Neural cell (in vitro differentiated cells): Measurements from ENCODE around the gene PAXIP1. TPM values are rescaled to one million over a fixed set of nuclear protein-coding genes. Genes with fewer than 3 reads are reported as not detected.

Experiments used
- H2AFZ ChIP-seq: fragments of 200-600, 300-800 bp; sonication (generic), shearing (Covaris generic); 2 replicates; pipeline ENCODE4 v1.6.0; 2014; ENCODE audit warnings: low read depth, mild to moderate bottlenecking, antibody characterized with exemption, low read length, moderate library complexity
- H3F3A ChIP-seq: fragments of 200-600 bp; shearing (Covaris generic); 2 replicates; pipeline ENCODE4 v1.6.1; 2016; ENCODE audit warnings: mild to moderate bottlenecking, moderate library complexity, mixed read lengths, antibody characterized with exemption, low read length; ENCODE audit not compliant: insufficient read depth, poor library complexity, severe bottlenecking
- H3K27ac ChIP-seq: fragments of 200-600, 300-800 bp; sonication (generic), shearing (Covaris generic); 2 replicates; pipeline ENCODE4 v1.5.1; 2014; ENCODE audit warnings: mild to moderate bottlenecking, low read length, moderate library complexity
- H3K27me3 ChIP-seq: fragments of 300-800, 200-600 bp; sonication (generic), shearing (Covaris generic); 2 replicates; pipeline ENCODE4 v1.6.0; 2014; ENCODE audit warnings: mild to moderate bottlenecking, low read depth, low read length, moderate library complexity; ENCODE audit not compliant: insufficient read depth
- H3K36me3 ChIP-seq: fragments of 300-800, 200-600 bp; sonication (generic), shearing (Covaris generic); 2 replicates; pipeline ENCODE4 v1.5.1; 2014; ENCODE audit warnings: mild to moderate bottlenecking, antibody characterized with exemption, low read length, moderate library complexity; ENCODE audit not compliant: insufficient read depth
- H3K4me2 ChIP-seq: fragments of 300-800, 200-600 bp; sonication (generic), shearing (Covaris generic); 2 replicates; pipeline ENCODE4 v1.6.0; 2014; ENCODE audit warnings: mild to moderate bottlenecking, low read length
- H3K4me3 ChIP-seq: fragments of 300-800, 200-600 bp; sonication (generic), shearing (Covaris generic); 2 replicates; pipeline ENCODE4 v1.5.1; 2014; ENCODE audit warnings: mild to moderate bottlenecking, low read length, moderate library complexity
- H3K79me2 ChIP-seq: fragments of 200-600 bp; shearing (Covaris generic); replicated peaks from 2 replicates; pipeline ENCODE4 v1.6.0; 2014; ENCODE audit warnings: mild to moderate bottlenecking, low read length, moderate library complexity; ENCODE audit not compliant: insufficient read depth
- H3K9ac ChIP-seq: fragments of 300-800, 200-600 bp; sonication (generic), shearing (Covaris generic); 2 replicates; pipeline ENCODE4 v1.6.1; 2016; ENCODE audit warnings: mild to moderate bottlenecking, low read length, mixed read lengths
- H3K9me2 ChIP-seq: fragments of 200-600 bp; shearing (Covaris generic); 2 replicates; pipeline ENCODE4 v1.6.1; 2016; ENCODE audit warnings: mild to moderate bottlenecking, low read length, mixed read lengths; ENCODE audit not compliant: insufficient read depth
- H3K9me3 ChIP-seq: fragments of 200-600, 300-800 bp; sonication (generic), shearing (Covaris generic); 2 replicates; pipeline ENCODE4 v1.6.1; 2016; ENCODE audit warnings: mild to moderate bottlenecking, mixed run types, low read length, moderate library complexity, mixed read lengths
- H4K20me1 ChIP-seq: fragments of 200-600 bp; shearing (Covaris generic); 2 replicates; pipeline ENCODE4 v1.6.1; 2016; ENCODE audit warnings: mild to moderate bottlenecking, mixed run types; ENCODE audit not compliant: insufficient read depth
- EP300 ChIP-seq: fragments of 450-650 bp; conservative IDR thresholded peaks from 2 replicates; pipeline ENCODE4 v1.6.1; 2014; ENCODE audit warnings: antibody characterized with exemption, mild to moderate bottlenecking, moderate library complexity; ENCODE audit not compliant: poor library complexity, severe bottlenecking
- EZH2 ChIP-seq: fragments of 200-600, 300-800 bp; shearing (Covaris generic), sonication (generic); IDR thresholded peaks from 2 replicates; pipeline ENCODE4 v1.6.1; 2014; ENCODE audit warnings: antibody characterized with exemption, low read length, borderline replicate concordance, mild to moderate bottlenecking; ENCODE audit not compliant: insufficient read depth, poor library complexity, severe bottlenecking
- MXI1 ChIP-seq: fragments of 450-650 bp; conservative IDR thresholded peaks from 2 replicates; pipeline ENCODE4 v1.6.1; 2014; ENCODE audit warnings: antibody characterized with exemption, mild to moderate bottlenecking; ENCODE audit not compliant: poor library complexity, severe bottlenecking
- POLR2AphosphoS5 ChIP-seq: IDR thresholded peaks from 2 replicates; pipeline ENCODE4 v1.6.1; 2012
- RAD21 ChIP-seq: fragments of 450-650 bp; conservative IDR thresholded peaks from 2 replicates; pipeline ENCODE4 v1.6.1; 2014; ENCODE audit warnings: antibody characterized with exemption, mild to moderate bottlenecking, moderate library complexity
- SMC3 ChIP-seq: fragments of 450-650 bp; conservative IDR thresholded peaks from 2 replicates; pipeline ENCODE4 v1.6.1; 2014; ENCODE audit warnings: antibody characterized with exemption, mild to moderate bottlenecking, moderate library complexity; ENCODE audit not compliant: poor library complexity
- TAF1 ChIP-seq: IDR thresholded peaks from 2 replicates; pipeline ENCODE4 v1.6.1; 2012; ENCODE audit warnings: low read depth
- polyA plus RNA-seq: library from polyadenylated mRNA; depleted of rRNA; stranded (reverse); fragments of >200 nt; gene quantifications from 2 replicates; pipeline ENCODE4 v1.2.3, GENCODE V29; 2014
- TF ChIP-seq, protein P1 (sequence below): IDR thresholded peaks from 2 replicates; pipeline ENCODE4 v1.6.1; 2012; ENCODE audit warnings: borderline replicate concordance
- TF ChIP-seq, protein P2 (sequence below): fragments of 450-650 bp; IDR thresholded peaks from 2 replicates; pipeline ENCODE4 v1.5.1; 2014; ENCODE audit warnings: antibody characterized with exemption, mild to moderate bottlenecking, moderate library complexity; ENCODE audit not compliant: poor library complexity, severe bottlenecking

PAXIP1 gene
- polyA plus RNA-seq, 1 donor from 2014 or later = 14.4 TPM

DNA sequence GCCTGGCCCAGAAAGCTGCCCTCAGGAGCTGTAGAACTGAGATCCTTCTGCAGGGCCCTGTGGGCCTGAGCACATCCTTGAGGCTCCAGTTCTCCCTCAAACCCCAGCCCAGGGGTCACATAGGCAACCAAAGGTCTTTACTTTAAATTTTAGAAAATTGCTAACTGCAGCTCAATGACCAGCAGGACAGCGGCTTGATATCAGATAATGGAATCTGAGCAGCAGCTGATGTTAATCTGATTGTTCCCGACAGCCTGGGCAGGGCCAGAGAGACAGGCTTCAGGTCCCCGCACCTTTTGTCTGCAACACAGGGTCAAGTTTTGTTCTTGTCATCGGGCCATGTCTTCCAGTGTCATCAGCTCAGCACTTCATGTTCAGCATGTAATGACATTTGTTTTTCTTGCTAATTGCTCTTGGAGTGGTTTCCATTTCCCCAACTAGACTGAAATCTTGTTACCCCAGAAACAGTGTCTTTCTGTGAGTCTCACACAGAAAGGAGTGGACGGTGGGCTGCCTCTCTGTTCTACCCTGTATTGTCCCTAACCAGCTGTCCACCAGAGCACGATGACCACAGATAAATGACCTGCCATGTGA, 91.0 kb downstream of the PAXIP1 start:
- Histone ChIP-seq H3K4me3 (no peak overlapping the region), H3K9me3 (no peaks in the 10 kb centered on the region), H2AFZ (no peak overlapping the region), H3F3A (no peaks in the 10 kb centered on the region), H4K20me1 (no peaks in the 10 kb centered on the region), H3K9ac (no peak overlapping the region), H3K9me2 (no peaks in the 10 kb centered on the region), H3K27me3 (no peaks in the 10 kb centered on the region), H3K36me3 (no peaks in the 10 kb centered on the region), H3K27ac (no peak overlapping the region), H3K79me2 (no peaks in the 10 kb centered on the region), H3K4me2 (no peak overlapping the region)
- TF ChIP-seq TAF1 (no peak), MXI1 (no peak), EZH2 (no peak), SMC3 (no peak), POLR2AphosphoS5 (no peak), RAD21 (no peak), EP300 (no peak)
- TF ChIP-seq, protein P1, sequence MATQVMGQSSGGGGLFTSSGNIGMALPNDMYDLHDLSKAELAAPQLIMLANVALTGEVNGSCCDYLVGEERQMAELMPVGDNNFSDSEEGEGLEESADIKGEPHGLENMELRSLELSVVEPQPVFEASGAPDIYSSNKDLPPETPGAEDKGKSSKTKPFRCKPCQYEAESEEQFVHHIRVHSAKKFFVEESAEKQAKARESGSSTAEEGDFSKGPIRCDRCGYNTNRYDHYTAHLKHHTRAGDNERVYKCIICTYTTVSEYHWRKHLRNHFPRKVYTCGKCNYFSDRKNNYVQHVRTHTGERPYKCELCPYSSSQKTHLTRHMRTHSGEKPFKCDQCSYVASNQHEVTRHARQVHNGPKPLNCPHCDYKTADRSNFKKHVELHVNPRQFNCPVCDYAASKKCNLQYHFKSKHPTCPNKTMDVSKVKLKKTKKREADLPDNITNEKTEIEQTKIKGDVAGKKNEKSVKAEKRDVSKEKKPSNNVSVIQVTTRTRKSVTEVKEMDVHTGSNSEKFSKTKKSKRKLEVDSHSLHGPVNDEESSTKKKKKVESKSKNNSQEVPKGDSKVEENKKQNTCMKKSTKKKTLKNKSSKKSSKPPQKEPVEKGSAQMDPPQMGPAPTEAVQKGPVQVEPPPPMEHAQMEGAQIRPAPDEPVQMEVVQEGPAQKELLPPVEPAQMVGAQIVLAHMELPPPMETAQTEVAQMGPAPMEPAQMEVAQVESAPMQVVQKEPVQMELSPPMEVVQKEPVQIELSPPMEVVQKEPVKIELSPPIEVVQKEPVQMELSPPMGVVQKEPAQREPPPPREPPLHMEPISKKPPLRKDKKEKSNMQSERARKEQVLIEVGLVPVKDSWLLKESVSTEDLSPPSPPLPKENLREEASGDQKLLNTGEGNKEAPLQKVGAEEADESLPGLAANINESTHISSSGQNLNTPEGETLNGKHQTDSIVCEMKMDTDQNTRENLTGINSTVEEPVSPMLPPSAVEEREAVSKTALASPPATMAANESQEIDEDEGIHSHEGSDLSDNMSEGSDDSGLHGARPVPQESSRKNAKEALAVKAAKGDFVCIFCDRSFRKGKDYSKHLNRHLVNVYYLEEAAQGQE = no peak
- TF ChIP-seq, protein P2, sequence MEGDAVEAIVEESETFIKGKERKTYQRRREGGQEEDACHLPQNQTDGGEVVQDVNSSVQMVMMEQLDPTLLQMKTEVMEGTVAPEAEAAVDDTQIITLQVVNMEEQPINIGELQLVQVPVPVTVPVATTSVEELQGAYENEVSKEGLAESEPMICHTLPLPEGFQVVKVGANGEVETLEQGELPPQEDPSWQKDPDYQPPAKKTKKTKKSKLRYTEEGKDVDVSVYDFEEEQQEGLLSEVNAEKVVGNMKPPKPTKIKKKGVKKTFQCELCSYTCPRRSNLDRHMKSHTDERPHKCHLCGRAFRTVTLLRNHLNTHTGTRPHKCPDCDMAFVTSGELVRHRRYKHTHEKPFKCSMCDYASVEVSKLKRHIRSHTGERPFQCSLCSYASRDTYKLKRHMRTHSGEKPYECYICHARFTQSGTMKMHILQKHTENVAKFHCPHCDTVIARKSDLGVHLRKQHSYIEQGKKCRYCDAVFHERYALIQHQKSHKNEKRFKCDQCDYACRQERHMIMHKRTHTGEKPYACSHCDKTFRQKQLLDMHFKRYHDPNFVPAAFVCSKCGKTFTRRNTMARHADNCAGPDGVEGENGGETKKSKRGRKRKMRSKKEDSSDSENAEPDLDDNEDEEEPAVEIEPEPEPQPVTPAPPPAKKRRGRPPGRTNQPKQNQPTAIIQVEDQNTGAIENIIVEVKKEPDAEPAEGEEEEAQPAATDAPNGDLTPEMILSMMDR = no peak

GRCh38 chr7:154911411-154911810, 91.5 kb downstream of the PAXIP1 start:
- Histone ChIP-seq H3K79me2 (no peaks in the 10 kb centered on the region), H3F3A (no peaks in the 10 kb centered on the region), H4K20me1 (no peaks in the 10 kb centered on the region), H3K27ac (no peak overlapping the region), H3K27me3 (no peaks in the 10 kb centered on the region), H2AFZ (no peak overlapping the region), H3K4me2 (no peak overlapping the region), H3K9ac (no peak overlapping the region), H3K4me3 (no peak overlapping the region), H3K9me3 (no peaks in the 10 kb centered on the region), H3K9me2 (no peaks in the 10 kb centered on the region), H3K36me3 (no peaks in the 10 kb centered on the region)
- TF ChIP-seq POLR2AphosphoS5 = no peak
- TF ChIP-seq TAF1 = no peak
- no peak for TF ChIP-seq EP300
- TF ChIP-seq MXI1 = no peak
- TF ChIP-seq RAD21 = no peak
- no peak for TF ChIP-seq SMC3
- TF ChIP-seq, protein P2 = no peak
- TF ChIP-seq, protein P1 = no peak
